HCT116 (cell line): ENCODE data around the gene NPC2. TPM values are rescaled to one million over a fixed set of nuclear protein-coding genes. Genes with fewer than 3 reads are reported as not detected.

Source experiments
- ATAC-seq: fragments of 200-7000 bp; cut with Tn5 transposase; 2 replicates; pipeline ENCODE4 v1.9.1; 2020; ENCODE audit warnings: mild to moderate bottlenecking, moderate library complexity
- BruUV-seq: library from RNA; stranded (reverse); fragments of 400-500 nt; replicated peaks from 2 replicates; lab custom pipeline; 2021; lab: Mats Ljungman, UMichigan
- CTCF ChIA-PET: fragments of 300-600 bp; sonication (Branson Sonifier 250); formaldehyde crosslinking; loops from one replicate; lab custom pipeline; 2021; ENCODE audit warnings: antibody characterized with exemption; lab: Charles Lee
- POLR2A ChIA-PET: fragments of 300-600, 350-600 bp; sonication (Branson Sonifier 250); formaldehyde crosslinking; loops from one replicate; lab custom pipeline; 2021; ENCODE audit warnings: antibody characterized with exemption; lab: Charles Lee
- RAD21 ChIA-PET, 2 experiments: fragments of 300-600 bp; sonication (Branson Sonifier 250); formaldehyde crosslinking; loops; one replicate each; lab custom pipeline; 2023; ENCODE audit warnings: low total read pairs in 2 of 2; ENCODE audit not compliant: uncharacterized antibody in 2 of 2, unreplicated experiment in 2 of 2, low non-redundant PET in 1 of 2; lab: Charles Lee
- DNase-seq: peaks from one replicate; pipeline ENCODE4 v3.0.0-alpha.2; 2010; ENCODE audit warnings: low read depth, low spot score
- H2AFZ ChIP-seq: fragments of 200-600 bp; shearing (Covaris generic), sonication (generic); 2 replicates; pipeline ENCODE4 v1.6.1; 2017; ENCODE audit warnings: low read depth, mixed run types, mixed read lengths, antibody characterized with exemption, low read length; ENCODE audit not compliant: poor library complexity, severe bottlenecking
- H3K27ac ChIP-seq: 2 replicates; pipeline ENCODE4 v1.5.1; 2012; ENCODE audit warnings: low read depth, low read length
- H3K27me3 ChIP-seq: fragments of 200-600 bp; sonication (generic); 2 replicates; pipeline ENCODE4 v1.6.1; 2016; ENCODE audit warnings: mixed run types, low read length, mixed read lengths; ENCODE audit not compliant: insufficient read depth
- H3K36me3 ChIP-seq, 2 experiments: fragments of 200-500 bp in 1 of 2; fragments of 200-600 bp in 1 of 2; sonication (Bioruptor generic) in 1 of 2; sonication (generic) in 1 of 2; 2 replicates each; pipeline versions ENCODE4 v1.5.1 to v1.6.1; 2014 to 2016; ENCODE audit warnings: low read length in 2 of 2, inconsistent platforms in 1 of 2, mixed read lengths in 1 of 2, mixed run types in 1 of 2; ENCODE audit not compliant: insufficient read depth in 2 of 2, control insufficient read depth in 1 of 2
- H3K4me1 ChIP-seq, 2 experiments: fragments of 200-600 bp in 1 of 2; sonication (generic) in 1 of 2; 2 replicates each; pipeline versions ENCODE4 v1.5.1 to v1.6.1; 2012 to 2017; ENCODE audit warnings: low read length in 2 of 2, inconsistent platforms in 1 of 2, mild to moderate bottlenecking in 1 of 2, mixed read lengths in 1 of 2, mixed run types in 1 of 2, moderate library complexity in 1 of 2; ENCODE audit not compliant: insufficient read depth in 2 of 2, control insufficient read depth in 1 of 2
- H3K4me2 ChIP-seq: fragments of 200-600 bp; sonication (generic); 2 replicates; pipeline ENCODE4 v1.6.1; 2017; ENCODE audit warnings: mixed run types, low read length, mixed read lengths
- H3K4me3 ChIP-seq, 2 experiments: fragments of 200-600 bp in 1 of 2; sonication (generic) in 1 of 2; replicated peaks in 1 of 2; 2 replicates each; pipeline ENCODE4 v1.5.1; 2011 to 2016; ENCODE audit warnings: low read length in 2 of 2, control low read depth in 1 of 2, low read depth in 1 of 2, mild to moderate bottlenecking in 1 of 2, mixed read lengths in 1 of 2, mixed run types in 1 of 2
- H3K79me2 ChIP-seq: fragments of 200-600 bp; sonication (generic); 2 replicates; pipeline ENCODE4 v1.6.1; 2017; ENCODE audit warnings: mild to moderate bottlenecking, mixed run types, low read length, moderate library complexity, mixed read lengths; ENCODE audit not compliant: insufficient read depth
- H3K9ac ChIP-seq: fragments of 200-600 bp; sonication (generic); 2 replicates; pipeline ENCODE4 v1.6.1; 2016; ENCODE audit warnings: low read length, mixed read lengths
- H3K9me2 ChIP-seq: fragments of 200-600 bp; sonication (generic), shearing (Covaris generic); 2 replicates; pipeline ENCODE4 v1.6.1; 2017; ENCODE audit warnings: mixed run types, mild to moderate bottlenecking, moderate library complexity; ENCODE audit not compliant: insufficient read depth
- H3K9me3 ChIP-seq, 2 experiments: fragments of 200-500 bp in 1 of 2; fragments of 200-600 bp in 1 of 2; sonication (Bioruptor generic) in 1 of 2; sonication (generic) in 1 of 2; 2 replicates each; pipeline ENCODE4 v1.6.1; 2014 to 2017; ENCODE audit warnings: low read length in 2 of 2, mixed read lengths in 2 of 2, inconsistent platforms in 1 of 2, low read depth in 1 of 2, mild to moderate bottlenecking in 1 of 2, mixed run types in 1 of 2, moderate library complexity in 1 of 2; ENCODE audit not compliant: control insufficient read depth in 1 of 2, insufficient read depth in 1 of 2
- H4K20me1 ChIP-seq: fragments of 200-600 bp; sonication (generic), shearing (Covaris generic); 2 replicates; pipeline ENCODE4 v1.6.1; 2017; ENCODE audit warnings: mixed run types, mild to moderate bottlenecking, moderate library complexity; ENCODE audit not compliant: insufficient read depth
- CTCF ChIP-seq, 3 experiments: fragments of 200-600 bp in 1 of 3; sonication (generic) in 1 of 3; IDR thresholded peaks in 2 of 3; conservative IDR thresholded peaks in 1 of 3; 2 replicates each; pipeline ENCODE4 v1.5.1; 2012 to 2017; ENCODE audit warnings: low read depth in 2 of 3, low read length in 2 of 3, antibody characterized with exemption in 1 of 3, borderline replicate concordance in 1 of 3, control low read depth in 1 of 3, mild to moderate bottlenecking in 1 of 3, mixed read lengths in 1 of 3, mixed run types in 1 of 3, moderate library complexity in 1 of 3; ENCODE audit not compliant: insufficient read depth in 1 of 3
- EGR1 ChIP-seq: IDR thresholded peaks from 2 replicates; pipeline ENCODE4 v1.6.1; 2012; ENCODE audit warnings: low read depth
- EZH2 ChIP-seq: fragments of 200-600 bp; sonication (generic); IDR thresholded peaks from 2 replicates; pipeline ENCODE4 v1.6.1; 2017; ENCODE audit warnings: antibody characterized with exemption, mixed run types
- POLR2A ChIP-seq: IDR thresholded peaks from 2 replicates; pipeline ENCODE4 v1.7.0; 2011; ENCODE audit warnings: borderline replicate concordance; ENCODE audit not compliant: insufficient read depth, insufficient read length; ENCODE audit errors: extremely low read depth
- YY1 ChIP-seq: IDR thresholded peaks from 2 replicates; pipeline ENCODE4 v1.6.1; 2011; ENCODE audit warnings: low read length, low read depth, moderate library complexity, mild to moderate bottlenecking; ENCODE audit not compliant: insufficient replicate concordance; ENCODE audit errors: extremely low read depth
- ZBTB33 ChIP-seq: IDR thresholded peaks from 2 replicates; pipeline ENCODE4 v1.6.1; 2011; ENCODE audit warnings: mild to moderate bottlenecking, low read length, moderate library complexity; ENCODE audit not compliant: insufficient replicate concordance; ENCODE audit errors: extremely low read depth
- ZFX ChIP-seq: fragments of 450-650 bp; IDR thresholded peaks from 2 replicates; pipeline ENCODE4 v1.6.1; 2017
- ZNF274 ChIP-seq: fragments of 200-500 bp; sonication (Bioruptor generic); IDR thresholded peaks from 2 replicates; pipeline ENCODE4 v1.6.1; 2014; ENCODE audit warnings: mild to moderate bottlenecking, low read depth, low read length, inconsistent platforms
- intact Hi-C: fragments of 100-400 bp; cut with micrococcal nuclease; formaldehyde crosslinking; loops from 2 replicates; pipeline ENCODE4 v1.10.0; 2022
- total RNA-seq: library from RNA; stranded (reverse); gene quantifications from one replicate; pipeline ENCODE4 v1.2.1, GENCODE V29; 2021; ENCODE audit not compliant: unreplicated experiment

The NPC2 gene
- total RNA-seq, 1 experiment from 2014 or later: 105 TPM

DNA sequence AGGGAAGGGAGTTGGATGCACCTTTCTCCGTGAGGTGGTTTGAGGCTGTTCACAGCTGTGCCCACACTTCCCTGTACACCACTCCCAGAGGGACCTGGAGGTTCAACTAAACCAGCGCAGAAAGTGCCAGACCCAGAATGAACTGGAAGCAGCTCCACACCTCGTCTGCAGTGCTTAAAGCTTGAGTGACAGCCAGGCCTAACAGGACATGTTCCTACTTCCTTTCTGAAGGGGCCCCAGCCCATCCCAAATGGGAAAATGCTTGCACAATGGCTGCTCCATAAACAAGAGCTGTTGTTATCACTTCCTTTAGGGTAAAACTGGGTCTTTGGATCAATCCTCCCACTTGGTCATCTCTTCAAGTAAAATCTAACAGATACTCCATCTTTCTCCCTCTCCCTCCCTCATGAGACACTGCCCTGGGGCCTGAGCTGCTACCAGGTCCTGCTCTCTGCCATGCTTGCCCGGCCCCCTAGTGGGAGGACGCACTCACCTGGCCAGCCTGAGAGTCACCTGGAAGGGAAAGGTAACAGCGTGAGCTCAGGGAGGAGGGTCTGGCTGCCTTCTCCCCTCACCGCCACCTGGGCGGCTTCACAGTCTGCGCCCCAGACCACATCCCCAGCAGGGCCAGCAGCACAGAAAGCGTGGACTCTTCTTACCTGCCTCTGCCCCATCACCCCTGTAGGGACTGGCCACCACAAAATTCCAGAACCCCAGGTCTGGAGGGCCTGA is 33.9 kb upstream of the NPC2 start:
- TF ChIP-seq CTCF (IDR thresholded peaks at IDR 0.05 in 2 of 3, conservative IDR thresholded peaks at IDR 0.05 in 1 of 3; ENCODE audit: borderline replicate concordance in 1 of 3, insufficient read depth in 1 of 3, low read depth in 2 of 3, low read length in 2 of 3): peak in 2 of 3 experiments; percentile 25 to 32; a peak in 3 of 6 replicates
- no peak for TF ChIP-seq YY1
- BruUV-seq: no TSS peak
- Histone ChIP-seq H4K20me1 (no peaks in the 10 kb centered on the region), H3K79me2 (no peaks in the 10 kb centered on the region), H3K27me3 (no peaks in the 10 kb centered on the region), H3K9me3 (no peaks in the 10 kb centered on the region), H3K36me3 (no peaks in the 10 kb centered on the region), H3K4me3 (no peak overlapping the region), H3K27ac (no peak overlapping the region), H3K4me2 (no peak overlapping the region), H3K9ac (no peak overlapping the region), H3K4me1 (peaks cover 10 to 23% of the 10 kb centered on the region in 2 experiments), H2AFZ (no peak overlapping the region), H3K9me2 (no peaks in the 10 kb centered on the region)
- ChIA-PET RAD21 (no interaction called here), POLR2A (interaction anchor here (0.6 kb wide), 1 partner anchor 9 kb away, joined by 3 read pairs; no protein-coding TSS in a partner anchor), CTCF (interaction anchor here (1.5 to 2.2 kb wide), 2 partner anchors 10 to 34 kb away, joined by 3 to 5 read pairs; partner anchors contain the start of genes ISCA2 and NPC2)
- DNase-seq: no peak
- no peak for ATAC-seq
- intact Hi-C loops: no loop called here

GRCh38 chr14:74525361-74525851 is 32.3 kb upstream of the NPC2 start:
- BruUV-seq: no TSS peak

More at GRCh38 chr14:74525361-74525851, 32.3 kb upstream of the NPC2 start:
- TF ChIP-seq ZBTB33: no peak
- no peak for TF ChIP-seq EGR1
- TF ChIP-seq ZFX: no peak
- no peak for TF ChIP-seq ZNF274
- TF ChIP-seq EZH2: no peak
- TF ChIP-seq YY1: no peak
- TF ChIP-seq POLR2A: no peak
- Histone ChIP-seq H4K20me1 (no peaks in the 10 kb centered on the region), H3K36me3 (no peaks in the 10 kb centered on the region), H3K9me3 (no peaks in the 10 kb centered on the region), H3K79me2 (no peaks in the 10 kb centered on the region), H3K9me2 (no peaks in the 10 kb centered on the region), H3K27ac (no peak overlapping the region), H3K4me1 (peaks cover 0 to 10% of the 10 kb centered on the region in 2 experiments; a peak in 1 of 4 replicates), H3K4me2 (no peak overlapping the region), H3K27me3 (no peaks in the 10 kb centered on the region), H3K9ac (no peak overlapping the region), H3K4me3 (no peak overlapping the region), H2AFZ (no peak overlapping the region)
- ChIA-PET CTCF (no interaction called here), POLR2A (interaction anchor here (0.6 kb wide), 1 partner anchor 32 kb away, joined by 6 read pairs; the partner anchor contains the start of gene ISCA2), RAD21 (no interaction called here)
- ATAC-seq (no peak), DNase-seq (no peak)
- intact Hi-C loops: no loop called here
